CMK (cell line): ENCODE measurements around the gene AMZ2.

Experiments used
- DNase-seq: peaks from one replicate; pipeline ENCODE4 v3.0.0-alpha.2; 2010; ENCODE audit warnings: low read depth

Gene AMZ2

GRCh38 chr17:68291836-68292688 is 44.2 kb downstream of the AMZ2 start:
- DNase-seq, result peak; percentile 78

- no peak for DNase-seq
Observed at GRCh38 chr17:68292689-68293040, 44.8 kb downstream of the AMZ2 start.

- DNase-seq, result no peak
Observed at GRCh38 chr17:68293490-68294195, 45.8 kb downstream of the AMZ2 start.

GRCh38 chr17:68294196-68294555 is 46.3 kb downstream of the AMZ2 start:
- no peak for DNase-seq

GRCh38 chr17:68294617-68295016 is 46.8 kb downstream of the AMZ2 start:
- DNase-seq, result no peak

GRCh38 chr17:68295086-68295485 is 47.2 kb downstream of the AMZ2 start:
- DNase-seq, result no peak

- no peak for DNase-seq
Observed at GRCh38 chr17:68296217-68297191, 48.7 kb downstream of the AMZ2 start.

GRCh38 chr17:68297195-68297594 is 49.4 kb downstream of the AMZ2 start:
- DNase-seq, result no peak

GRCh38 chr17:68298601-68299000 is 50.8 kb downstream of the AMZ2 start:
- DNase-seq, result no peak

- no peak for DNase-seq
Observed at GRCh38 chr17:68299817-68300216, 52.0 kb downstream of the AMZ2 start.

- no peak for DNase-seq
Observed at GRCh38 chr17:68301438-68301959, 53.7 kb downstream of the AMZ2 start.

- no peak for DNase-seq
Observed at GRCh38 chr17:68302066-68302564, 54.3 kb downstream of the AMZ2 start.

- no peak for DNase-seq
Observed at GRCh38 chr17:68302666-68303065, 54.8 kb downstream of the AMZ2 start.

- DNase-seq, result no peak
Observed at GRCh38 chr17:68304706-68305105, 56.9 kb downstream of the AMZ2 start.

- DNase-seq, result no peak
Observed at GRCh38 chr17:68305142-68305541, 57.3 kb downstream of the AMZ2 start.
